GM21737 (cell line): ENCODE measurements around the gene UBAC1.
"Not testable (repeated sequence)": the region's sequence is repeated elsewhere in the genome, so short reads cannot be mapped to it uniquely, and the experiment has no call there.

ENCODE experiments used
- ATAC-seq: cut with Tn5 transposase; IDR thresholded peaks from one replicate; pipeline ENCODE4 v1.9.1; 2021; ENCODE audit warnings: mild to moderate bottlenecking, moderate library complexity; ENCODE audit not compliant: unreplicated experiment

Gene UBAC1

DNA sequence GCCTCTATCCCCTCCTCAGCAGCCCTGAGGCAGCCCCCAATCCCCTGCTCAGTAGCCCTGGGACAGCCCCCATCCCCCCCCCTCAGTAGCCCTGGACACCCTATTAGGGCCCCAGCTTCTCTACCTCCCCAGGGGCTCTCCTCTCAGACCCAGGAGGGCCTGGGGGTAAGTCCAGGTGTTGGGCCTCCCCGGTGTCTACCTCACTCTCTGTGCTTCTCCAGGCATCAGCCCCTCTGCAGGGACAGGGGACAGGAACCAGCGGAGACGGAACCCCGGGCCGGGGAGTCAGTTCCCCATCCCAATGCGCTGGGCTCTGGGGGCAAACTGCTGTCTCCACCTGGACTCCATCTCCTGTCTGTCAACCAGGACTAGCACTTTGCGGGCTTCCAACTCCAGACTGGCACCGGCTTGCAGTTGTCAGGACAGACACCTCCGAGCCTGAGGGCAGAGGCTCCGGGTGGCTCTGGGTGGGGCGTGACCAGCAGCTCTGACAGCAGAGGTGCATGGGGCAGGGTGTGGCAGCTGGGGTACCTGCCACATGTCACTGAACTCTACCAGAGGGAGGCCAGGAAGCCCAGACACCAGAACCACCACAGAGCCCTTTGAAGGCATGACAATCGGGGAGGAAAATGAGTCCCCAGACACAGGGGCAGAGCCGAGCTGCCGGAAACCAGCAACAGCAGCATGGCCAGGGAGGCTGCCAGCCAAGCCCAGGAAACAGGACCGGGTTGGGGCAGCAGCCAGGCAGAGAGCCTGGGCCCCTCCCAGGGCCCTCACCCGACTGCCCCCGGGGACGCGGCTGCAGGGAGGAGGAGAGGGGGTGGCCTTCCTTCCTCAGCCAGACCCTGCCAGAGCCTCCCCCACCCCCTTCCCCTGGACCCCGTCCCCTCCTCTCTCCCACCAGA lies 17.7 kb upstream of the UBAC1 start:
- ATAC-seq: no peak

DNA sequence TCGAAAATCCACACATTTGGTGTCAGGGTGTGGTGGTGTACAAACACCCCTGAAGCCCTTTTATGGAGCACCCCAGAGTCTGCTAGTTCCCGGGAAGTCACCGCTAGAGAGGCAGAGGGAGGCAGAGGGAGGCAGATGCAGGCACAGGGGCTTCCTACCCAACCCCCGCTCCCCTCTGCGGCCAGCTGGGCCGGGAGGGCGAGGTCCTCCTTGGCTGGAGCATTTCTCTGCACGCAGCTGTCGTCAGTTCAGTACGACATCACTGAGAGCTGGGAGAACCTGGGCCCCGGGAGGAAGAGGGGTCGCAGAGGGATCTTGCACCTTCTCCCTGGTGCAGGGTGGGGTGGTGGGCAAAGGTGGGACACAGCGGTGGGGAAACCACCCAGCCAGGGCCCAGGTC lies 15.8 kb upstream of the UBAC1 start:
- ATAC-seq: no peak

DNA sequence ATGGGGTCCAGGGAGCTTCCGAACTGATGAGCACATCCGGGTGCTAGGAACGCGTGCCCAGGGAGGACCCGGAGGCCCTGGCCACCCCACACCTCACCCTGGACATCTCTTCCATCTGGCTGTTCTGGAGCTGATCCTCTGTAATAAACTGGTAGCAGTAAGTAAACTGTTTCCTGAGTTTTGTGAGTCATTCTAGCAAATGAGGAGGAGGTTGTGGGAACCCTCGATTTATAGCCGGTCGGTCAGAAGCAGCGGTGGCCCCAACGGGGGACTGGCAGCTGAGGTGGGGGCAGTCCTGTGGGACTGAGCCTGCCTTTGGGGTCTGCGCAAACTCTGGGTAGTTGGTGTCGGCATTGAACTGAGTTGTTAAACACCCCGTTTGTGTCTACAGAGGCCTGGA lies 15.4 kb upstream of the UBAC1 start:
- ATAC-seq: no peak

DNA sequence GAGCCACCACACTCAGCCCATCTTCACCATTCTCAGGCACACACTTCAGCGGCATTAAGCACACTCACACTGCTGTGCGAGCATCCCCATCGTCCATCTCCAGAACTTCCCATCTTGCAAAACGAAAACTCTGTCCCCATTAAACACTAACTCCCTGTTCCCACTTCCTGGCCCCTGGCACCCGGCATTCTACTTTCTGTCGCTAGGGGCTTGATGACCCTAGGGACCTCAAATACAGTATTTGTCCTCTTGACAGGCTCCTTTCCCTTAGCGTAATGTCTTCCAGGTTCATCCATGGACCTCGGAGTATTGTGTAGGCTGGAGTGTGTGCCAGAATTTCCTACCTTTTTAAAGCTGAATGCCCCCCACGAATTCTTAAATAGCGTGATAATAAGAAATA lies 14.7 kb upstream of the UBAC1 start:
- ATAC-seq: no peak

DNA sequence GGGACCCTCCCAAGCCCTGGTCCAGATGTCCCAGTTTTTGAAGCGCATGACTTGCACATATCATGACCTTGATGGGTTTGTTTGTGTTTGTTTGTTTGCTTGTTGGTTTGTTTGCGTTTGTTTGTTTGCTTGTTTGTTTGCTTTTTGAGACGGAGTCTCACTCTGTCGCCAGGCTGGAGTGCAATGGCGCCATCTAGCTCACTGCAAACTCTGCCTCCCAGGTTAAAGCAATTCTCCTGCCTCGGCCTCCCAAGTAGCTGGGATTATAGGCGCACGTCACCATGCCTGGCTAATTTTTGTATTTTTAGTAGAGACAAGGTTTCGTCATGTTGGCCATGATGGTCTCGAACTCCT lies 13.0 kb upstream of the UBAC1 start:
- ATAC-seq: no peak

DNA sequence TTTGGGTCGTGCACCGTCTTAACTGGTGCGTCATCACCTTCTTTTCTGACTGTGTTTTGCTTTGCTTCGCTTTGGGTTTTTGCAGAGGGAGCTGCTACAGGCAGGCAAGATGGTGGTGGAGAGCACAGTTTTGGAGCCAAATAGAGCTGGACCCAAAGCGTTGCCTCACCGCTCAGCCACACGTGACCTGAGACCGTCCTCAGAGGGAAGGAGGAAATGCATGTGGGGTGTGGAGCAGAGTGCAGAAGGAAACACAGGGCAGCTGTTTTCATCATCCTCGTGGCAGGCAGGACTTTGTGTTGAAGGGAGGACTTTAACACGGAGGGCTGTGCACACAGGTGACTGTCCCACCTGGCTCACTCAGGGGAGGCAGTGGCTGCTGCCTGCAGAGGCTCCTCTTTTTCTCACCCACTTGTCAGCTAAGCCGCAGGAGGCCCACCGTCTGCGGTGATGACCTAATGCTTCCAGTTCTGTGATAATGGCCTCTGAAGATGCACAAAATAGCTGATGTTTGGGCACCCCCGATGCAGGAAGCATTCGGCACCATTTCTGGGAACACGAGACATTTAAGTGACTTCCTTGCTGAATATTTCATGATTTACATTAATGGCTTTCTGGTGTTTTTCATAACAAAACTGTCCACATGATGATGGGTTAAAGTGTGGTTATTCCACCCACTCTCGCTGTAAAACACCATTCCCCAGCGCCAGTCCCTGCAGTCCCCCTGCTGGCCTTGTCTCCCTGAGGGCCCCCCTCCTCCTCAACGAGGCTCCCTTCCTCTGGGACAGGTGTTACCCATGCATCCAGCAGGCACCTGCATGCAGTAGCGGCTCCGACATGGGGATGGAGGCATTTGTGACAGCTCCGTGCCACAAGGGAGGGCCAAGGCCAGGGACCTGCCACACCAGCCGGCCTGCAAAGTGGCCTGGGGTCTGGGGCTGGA lies 12.4 kb upstream of the UBAC1 start:
- ATAC-seq: no peak

DNA sequence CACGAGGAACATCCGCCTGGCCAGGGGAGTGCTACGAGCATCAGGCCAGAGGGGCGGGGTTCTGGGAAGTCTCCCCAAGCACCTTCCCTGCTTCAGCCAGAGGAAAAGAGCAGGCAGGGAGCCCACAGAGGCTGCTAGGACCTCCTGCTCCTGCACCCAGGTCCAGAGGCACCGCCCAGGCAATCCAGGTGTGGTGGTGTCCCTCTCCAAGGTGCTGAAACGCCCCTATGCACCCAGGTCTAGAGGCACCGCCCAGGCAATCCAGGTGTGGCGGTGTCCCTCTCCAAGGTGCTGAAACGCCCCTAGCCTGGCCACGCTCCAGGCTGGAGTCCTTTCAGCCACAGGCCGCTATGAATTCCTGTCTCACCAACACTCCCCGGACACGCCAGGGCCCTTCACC lies 10.7 kb upstream of the UBAC1 start:
- no peak for ATAC-seq

DNA sequence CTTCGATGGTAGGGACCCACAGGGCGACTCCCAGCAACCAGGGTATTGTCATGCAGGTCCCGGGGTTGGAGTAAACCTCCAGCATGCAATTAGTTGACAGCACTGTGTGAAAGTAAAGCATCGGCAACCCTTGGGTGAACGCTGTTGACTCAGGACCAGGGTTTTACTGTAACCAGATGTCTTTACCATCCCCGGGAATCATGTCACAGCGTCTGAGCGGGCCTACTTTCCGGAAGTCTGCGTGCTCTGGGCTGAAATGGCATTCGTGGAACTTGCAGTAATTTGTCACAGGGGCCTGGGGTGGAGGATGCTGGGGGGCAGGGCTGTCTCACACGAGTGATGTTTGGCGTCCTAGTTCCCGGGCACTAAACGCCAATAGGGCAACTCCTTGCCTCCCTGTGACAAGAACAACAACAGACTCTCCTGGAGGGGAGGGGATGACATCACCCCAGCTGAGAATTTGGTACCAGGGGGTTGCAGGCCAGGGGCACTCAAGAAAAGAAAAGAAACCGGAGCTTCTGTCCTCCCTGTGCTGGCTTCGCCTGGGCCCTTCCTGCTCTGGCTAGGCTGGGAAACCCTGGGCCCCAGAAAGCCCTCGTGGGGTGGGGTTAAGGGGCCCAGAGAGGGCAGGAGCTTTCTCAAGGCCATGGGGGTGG lies 10.1 kb upstream of the UBAC1 start:
- ATAC-seq: no peak

DNA sequence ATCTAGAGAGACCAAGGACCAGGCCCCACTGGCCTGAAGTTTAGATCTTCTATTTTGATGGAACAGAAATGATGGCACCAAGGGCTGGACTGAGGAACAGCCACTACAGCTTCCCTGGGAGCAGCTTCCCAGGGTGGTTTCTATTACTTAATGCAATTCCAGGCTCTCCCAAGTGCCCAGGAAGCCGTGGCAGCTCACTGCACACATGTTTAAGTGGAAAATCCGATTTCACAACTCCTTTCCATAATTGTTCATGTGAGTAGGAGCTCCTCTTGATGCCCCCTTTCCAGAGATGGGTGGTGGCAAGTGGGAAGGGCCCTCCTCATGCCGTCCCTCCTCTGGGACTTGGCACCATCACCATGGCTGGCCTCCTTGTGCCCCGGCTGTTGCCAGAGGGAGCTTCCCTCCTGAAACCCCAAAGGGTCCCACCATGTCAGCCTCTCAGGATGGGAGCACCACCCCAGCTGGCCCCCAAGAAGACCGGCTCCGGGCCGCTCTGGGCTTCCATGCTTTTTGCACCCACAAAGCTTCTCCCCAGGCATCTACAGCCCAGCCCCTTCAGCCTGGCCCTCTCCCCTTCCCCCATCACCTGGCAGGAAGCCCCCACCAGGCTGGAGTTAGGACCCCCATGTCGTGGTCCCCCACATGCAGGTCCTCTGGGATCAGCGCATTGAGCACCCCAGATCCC lies 9.1 kb upstream of the UBAC1 start:
- ATAC-seq: no peak

DNA sequence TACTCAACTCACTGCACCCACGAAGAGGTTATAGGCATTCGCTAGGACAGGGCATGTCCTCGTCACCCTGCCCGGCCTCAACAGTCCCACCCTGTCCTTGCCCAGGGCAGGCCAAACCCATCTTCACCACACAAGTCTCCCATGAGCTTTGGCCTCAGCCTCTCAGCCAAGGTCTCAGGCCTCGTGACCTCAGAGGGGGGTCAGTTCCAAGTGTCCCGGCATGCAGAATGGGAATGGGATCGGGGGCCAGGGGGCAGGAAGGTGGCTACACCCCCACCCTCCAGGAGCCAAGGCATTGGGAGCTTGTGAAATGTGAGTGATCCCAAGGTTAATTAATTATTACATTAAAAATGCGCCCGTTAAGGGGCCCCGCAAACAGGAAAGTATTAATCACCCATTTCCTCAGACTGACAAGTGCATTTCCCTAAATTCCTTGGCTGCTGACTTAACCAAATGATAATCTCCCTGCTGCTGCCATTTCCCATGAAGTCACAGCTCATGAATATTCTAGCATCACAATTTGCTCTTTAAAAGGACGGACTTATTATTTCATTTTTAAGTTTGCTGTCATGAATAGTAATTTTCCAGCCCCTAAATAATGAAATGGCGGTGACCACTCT lies 8.0 kb upstream of the UBAC1 start:
- no peak for ATAC-seq

DNA sequence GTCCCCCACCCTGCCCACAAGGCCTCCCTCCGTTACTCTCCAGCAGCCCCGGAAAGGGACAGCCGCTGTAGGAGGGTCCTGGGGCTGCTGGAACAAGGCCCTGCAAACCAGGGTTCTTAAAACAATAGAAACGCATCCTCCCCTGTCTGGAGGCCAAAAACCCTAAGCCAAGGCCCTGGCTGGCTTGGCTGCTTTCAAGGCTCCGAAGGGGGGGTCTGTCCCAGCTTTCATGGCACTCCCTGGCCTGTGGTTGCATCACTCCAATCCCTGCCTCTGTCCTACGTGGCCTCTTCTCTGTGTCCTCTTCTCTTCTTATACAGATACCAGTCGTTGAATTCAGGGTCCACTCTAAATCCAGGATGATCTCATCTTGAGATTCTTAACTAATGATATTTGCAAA lies 7.4 kb upstream of the UBAC1 start:
- ATAC-seq: no peak

DNA sequence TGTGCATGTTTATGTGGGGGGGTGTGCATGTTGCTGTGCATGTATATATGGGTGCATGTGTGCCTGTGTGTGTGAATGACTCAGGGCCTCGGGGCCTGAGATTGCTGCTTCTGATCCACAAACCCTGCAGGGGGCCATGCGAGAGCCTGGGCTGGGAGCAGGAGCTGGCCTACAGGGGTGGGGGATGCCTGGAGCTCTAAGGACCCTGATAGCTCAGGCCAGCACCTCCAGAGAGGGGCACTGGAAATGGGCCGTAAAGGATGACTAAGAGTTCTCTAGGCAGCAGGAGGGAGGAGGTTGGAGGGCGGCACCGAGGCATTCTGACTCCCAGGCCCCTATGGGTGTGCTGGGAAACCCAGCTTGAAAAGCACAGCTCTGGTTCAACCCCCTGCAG lies 6.9 kb upstream of the UBAC1 start:
- ATAC-seq: no peak

DNA sequence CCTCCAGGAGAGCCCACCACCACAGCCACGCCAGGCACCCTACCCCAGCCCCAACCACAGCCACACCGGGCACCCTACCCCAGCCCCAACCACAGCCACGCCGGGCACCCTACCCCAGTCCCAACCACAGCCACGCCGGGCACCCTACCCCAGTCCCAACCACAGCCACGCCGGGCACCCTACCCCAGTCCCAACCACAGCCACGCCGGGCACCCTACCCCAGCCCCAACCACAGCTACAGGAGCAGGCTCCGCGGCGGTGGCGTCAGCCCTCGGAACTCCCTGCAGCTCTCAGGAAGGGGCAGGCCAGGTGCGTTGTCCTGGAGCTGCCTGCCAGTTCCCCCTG lies 5.7 kb upstream of the UBAC1 start:
- ATAC-seq: not testable (repeated sequence)

DNA sequence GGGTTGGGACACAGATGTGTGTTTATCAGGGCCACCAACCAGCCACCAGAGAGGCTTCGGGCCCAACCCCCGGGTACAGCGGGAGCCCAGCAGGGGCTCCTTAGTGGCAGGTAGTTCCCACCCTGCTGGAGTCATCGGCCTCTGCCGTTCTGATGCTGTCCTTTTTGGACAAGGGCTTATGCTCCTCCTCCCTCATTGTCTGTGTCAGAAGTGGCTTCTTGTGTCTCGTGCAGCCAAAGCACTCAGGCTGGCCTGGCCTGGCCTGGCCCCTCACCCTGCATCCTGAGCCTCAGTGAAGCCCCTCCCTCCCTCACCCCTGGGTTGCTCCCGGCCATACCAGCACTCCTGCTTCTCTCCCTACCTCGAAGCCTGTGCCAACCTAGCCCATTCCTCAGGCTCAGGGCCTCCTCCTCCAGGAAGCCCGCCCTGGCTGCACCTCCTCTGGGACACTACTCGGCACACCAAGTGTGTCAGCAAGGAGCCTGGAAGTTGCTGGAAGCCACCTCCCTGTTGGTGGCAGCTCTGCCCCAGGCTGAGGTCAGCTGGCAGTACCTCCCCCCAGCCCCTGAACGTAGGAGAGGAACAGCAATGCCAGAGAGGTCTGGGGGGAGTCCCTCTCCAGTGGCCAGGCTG lies 4.1 kb upstream of the UBAC1 start:
- ATAC-seq: no peak

DNA sequence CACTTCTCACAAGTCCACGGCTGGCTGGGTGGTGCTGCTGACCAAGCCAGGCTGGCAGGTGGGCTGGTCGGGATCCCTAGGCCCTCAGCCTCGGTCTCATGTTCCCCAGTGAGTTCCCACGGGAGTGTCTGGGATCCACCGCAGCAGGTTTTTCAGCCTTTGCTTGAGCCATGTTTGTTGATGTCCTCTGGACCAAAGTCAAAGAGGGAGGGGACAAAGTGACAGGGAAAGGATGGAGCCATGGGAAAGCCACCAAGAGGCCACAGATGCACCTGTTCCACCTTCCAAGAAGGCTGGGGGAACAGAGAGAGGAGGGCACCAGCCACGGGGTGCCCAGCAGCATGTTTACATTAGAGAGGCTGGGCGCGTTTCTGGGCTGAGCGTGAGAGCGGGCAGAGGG lies 2.8 kb upstream of the UBAC1 start:
- no peak for ATAC-seq

DNA sequence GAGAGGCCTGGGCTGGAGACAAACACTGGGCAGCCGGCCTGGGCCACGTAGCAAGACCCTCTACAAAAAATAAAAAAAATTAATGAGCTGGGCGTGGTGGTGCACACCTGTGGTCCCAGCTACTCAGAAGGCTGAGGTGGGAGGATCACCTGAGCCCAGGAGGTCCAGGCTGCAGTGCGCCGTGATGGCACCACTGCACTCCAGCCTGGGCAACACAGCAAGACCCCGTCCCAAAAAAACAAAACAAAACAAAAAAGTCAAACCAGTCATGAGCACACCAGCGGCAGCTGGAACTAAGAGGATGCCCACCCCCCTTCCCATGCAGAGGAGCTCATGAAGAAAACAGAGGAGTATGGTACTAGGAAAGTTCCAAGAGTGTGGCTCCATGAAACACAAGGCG lies 2.2 kb upstream of the UBAC1 start:
- ATAC-seq: no peak

DNA sequence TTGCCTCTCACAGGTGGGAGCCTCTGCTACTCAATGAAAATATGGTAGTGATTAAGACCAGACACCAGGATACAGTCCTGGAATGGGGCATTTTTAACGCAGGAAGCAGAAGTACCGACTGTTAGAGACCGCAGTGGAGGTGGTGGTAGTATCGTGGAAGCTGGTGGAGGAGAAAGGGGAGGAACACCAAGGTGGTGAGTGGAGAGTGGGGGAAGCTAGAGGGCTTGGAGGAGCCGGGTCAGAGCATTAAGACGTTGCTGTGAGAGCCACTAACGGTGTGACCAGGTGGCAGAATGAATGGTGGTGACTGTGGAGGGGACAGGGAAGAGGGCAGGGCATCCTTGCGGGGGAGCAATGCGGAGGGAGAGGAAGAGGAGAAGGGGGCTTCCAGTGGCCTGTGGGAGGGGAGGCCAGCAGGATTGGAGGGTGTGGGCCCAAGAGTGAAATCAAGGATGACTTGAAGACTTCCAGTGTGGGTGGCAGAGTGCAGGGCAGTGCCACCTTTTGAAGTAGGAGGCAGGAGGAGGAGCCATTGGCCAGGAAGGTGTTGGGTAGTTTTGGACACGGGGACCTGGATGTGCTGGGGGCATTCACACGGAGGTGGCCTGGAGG lies 1.6 kb upstream of the UBAC1 start:
- ATAC-seq: no peak

DNA sequence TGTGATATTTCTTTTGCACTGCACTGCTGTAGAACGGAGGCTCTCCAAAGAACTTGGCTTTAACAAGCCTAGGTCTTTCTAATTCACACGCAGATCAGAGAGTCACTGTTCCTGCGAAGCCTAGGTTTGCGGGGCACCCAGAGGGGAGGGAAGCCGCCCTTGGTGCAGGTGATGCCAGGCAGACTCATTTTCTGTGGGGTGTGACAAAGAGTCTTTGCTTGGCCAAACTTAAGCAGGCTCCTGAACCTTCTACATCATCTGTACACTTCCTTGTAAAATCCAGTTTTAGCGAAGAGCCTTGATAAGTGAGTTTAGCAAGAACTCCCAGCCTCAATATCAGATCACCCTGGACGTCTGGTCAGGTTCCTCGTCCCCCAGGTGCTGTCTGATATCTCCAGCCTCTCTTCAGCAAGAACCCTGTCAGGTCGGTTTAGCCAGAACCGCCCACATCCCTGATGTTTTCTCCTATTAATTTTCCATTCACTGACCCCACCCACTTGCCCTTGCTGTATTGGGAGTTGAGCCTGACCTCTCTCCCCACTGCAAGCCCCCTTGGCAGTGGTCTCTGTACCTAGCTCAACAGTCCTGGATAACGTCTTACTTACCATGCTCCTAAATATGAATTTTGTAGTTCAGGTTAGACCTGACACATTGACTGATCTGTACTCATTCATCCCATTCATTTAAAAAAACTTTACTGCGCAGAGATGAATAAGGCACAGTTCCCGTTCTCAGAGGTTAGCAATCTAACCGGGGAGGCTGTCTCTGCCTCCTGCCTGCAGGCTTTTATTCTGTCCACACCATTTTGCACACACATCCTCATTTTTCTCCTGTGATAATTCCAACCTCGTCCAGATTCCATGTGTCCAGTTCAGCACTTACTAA lies 880 bp upstream of the UBAC1 start:
- no peak for ATAC-seq
